ENCODE measurements around the gene PRAMEF17.
"Not testable (repeated sequence)": the region's sequence is repeated elsewhere in the genome, so short reads cannot be mapped to it uniquely, and the experiment has no call there.

DNA sequence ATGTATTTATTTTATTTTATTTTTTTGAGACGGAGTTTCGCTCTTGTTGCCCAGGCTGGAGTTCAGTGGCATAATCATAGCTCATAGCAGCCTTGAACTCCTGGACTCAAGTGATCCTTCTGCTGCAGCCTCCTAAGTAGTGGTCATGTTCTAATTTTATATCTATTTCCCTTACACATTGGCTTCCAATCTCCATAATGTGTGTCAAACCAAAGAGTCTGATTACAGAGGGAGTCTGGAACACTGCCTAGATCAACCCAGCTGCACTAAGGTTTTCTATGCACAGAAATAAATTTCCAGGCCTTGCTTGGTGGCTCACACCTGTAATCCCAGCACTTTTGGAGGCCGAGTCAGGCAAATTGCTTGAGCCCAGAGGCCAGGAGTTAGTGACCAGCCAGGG lies 10.4 kb upstream of the PRAMEF17 start:
- not testable (repeated sequence) for TF ChIP-seq POLR2AphosphoS5, CTCF, POLR2A, EP300 (IDR thresholded peaks at IDR 0.05)

All from suprapubic skin (tissue), 4 donors.